Urinary bladder (tissue), 4 donors: ENCODE data around the gene SLAMF7. TPM values are rescaled to one million over a fixed set of nuclear protein-coding genes. Genes with fewer than 3 reads are reported as not detected.
"Not testable (repeated sequence)": the region's sequence is repeated elsewhere in the genome, so short reads cannot be mapped to it uniquely, and the experiment has no call there.

Experiments used
- DNase-seq: peaks from one replicate; pipeline ENCODE4 v3.0.0-alpha.2; 2015; ENCODE audit errors: extremely low spot score
- H3K27ac ChIP-seq: one replicate; pipeline ENCODE4 v1.5.1; 2013; ENCODE audit warnings: low read depth, mild to moderate bottlenecking, moderate library complexity
- H3K36me3 ChIP-seq: one replicate; pipeline ENCODE4 v1.6.1; 2013; ENCODE audit warnings: mild to moderate bottlenecking, moderate library complexity; ENCODE audit not compliant: insufficient read depth
- H3K4me1 ChIP-seq: one replicate; pipeline ENCODE4 v1.6.1; 2013; ENCODE audit warnings: mild to moderate bottlenecking, moderate library complexity; ENCODE audit not compliant: insufficient read depth
- H3K4me3 ChIP-seq: one replicate; pipeline ENCODE4 v1.5.1; 2013; ENCODE audit warnings: low read depth, low read length
- WGBS: extraction: QIAGEN DNeasy Blood & Tissue Kit; methylation state at CpG from one replicate; pipeline ENCODE4 v1.1.7; 2013; 5-methylcytosine and 5-hydroxymethylcytosine counted together
- polyA plus RNA-seq: library from polyadenylated mRNA; stranded (reverse); fragments of 200-250 nt; gene quantifications from one replicate; pipeline ENCODE4 v1.2.3, GENCODE V29; 2013
- total RNA-seq: library from RNA; depleted of rRNA; stranded (reverse); fragments of >200 nt; gene quantifications from one replicate; pipeline ENCODE4 v1.2.3, GENCODE V29; 2014
- donor health status: healthy with polysubstance abuse.
- donor health status: healthy.

SLAMF7 gene
- total and polyA plus RNA-seq, 2 donors: 1.5 to 1.6 TPM

DNA sequence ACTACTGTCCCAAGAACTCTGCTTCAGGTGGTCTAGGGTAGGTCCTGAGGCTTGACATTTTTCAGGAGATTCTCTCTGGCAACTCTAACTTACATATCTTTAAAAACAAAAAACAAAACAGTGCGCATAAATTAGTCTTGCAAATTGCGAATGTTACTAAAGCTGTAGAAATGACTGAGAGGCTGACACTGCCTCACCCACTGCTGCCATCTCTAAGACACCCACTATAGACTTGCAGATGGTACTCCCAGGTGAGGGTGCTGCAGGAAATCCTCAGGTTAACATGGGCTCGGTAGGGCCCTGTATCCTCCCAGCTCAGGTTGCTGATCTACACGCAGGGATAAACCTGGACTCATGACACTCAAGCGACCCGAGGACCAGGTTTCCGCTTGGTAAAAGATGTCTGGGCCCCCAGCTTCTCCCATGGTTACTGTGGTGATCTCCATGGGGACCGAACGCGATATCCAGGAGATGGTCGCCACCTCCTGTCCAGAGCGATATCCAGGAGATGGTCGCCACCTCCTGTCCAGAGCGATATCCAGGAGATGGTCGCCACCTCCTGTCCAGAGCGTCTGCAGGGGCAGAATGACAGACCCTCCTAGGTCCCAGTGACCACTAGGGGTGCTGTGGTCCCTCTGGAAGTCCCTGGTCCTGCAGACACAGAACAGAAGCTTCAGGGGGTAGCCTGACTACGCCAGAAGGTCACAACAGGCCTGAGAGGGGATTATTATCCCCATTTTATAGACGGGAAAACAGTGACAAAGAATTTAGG is 40.8 kb downstream of the SLAMF7 start:
- WGBS: 85% methylated on average over 18 of the region's 18 CpGs
- DNase-seq: no peak
- Histone ChIP-seq H3K4me3 (no peak overlapping the region), H3K27ac (no peak overlapping the region), H3K4me1 (no peaks in the 10 kb centered on the region), H3K36me3 (no peaks in the 10 kb centered on the region)

DNA sequence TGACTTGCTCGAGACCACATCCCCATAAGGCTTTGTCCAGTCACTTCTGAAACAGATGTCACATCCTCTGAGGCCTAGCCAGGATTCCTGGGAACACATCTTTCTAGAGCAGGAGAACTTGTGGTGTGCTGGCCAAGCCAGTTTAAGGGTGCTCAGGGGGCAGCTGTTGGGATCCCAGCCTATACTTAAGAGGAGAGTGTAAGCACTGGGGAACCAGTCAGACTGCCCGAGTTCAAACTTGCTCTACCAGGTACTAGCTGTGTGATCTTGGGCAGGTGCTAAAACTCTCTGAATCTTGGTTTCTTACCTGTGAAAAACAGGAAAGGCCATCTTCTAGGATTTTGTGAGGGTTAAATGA is 41.3 kb downstream of the SLAMF7 start:
- DNase-seq: no peak
- Histone ChIP-seq H3K4me1 (no peaks in the 10 kb centered on the region), H3K27ac (no peak overlapping the region), H3K36me3 (no peaks in the 10 kb centered on the region), H3K4me3 (no peak overlapping the region)
- WGBS: 81% methylated on average over 2 of the region's 2 CpGs

DNA sequence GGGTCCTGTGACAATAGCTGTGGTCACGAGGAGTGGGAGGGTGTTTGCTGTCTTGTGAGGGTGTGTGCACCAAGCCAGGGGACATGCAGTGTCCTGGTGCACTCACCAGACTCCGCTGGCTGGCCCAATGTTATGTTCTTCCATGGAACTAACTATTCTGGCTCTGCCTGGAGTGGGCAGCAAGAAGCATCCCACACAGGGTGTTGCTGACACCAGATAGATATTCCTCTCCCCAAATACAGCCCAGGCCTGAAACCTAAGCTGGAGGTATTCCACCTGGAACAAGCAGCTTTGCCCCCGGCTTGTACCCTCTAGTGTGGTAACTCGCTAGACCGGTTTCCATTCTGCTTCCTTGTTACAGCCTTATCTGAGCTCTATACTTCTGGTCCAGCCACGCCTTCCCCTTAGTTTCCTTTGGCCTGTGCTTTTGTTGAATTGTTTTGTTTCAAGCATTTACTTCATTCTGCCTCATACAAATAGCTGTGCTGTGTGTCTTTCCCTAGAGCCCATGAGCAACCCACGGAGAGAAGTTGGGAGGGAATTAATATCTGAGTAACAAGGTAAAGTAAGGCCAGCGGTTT is 42.2 kb downstream of the SLAMF7 start:
- peak; percentile 82 for DNase-seq
- H3K36me3 ChIP-seq: no peaks in the 10 kb centered on the region
- no peaks in the 10 kb centered on the region for H3K4me1 ChIP-seq
- no peak overlapping the region for H3K4me3 ChIP-seq
- WGBS: 80% methylated on average over 8 of the region's 8 CpGs
- no peak overlapping the region for H3K27ac ChIP-seq

DNA sequence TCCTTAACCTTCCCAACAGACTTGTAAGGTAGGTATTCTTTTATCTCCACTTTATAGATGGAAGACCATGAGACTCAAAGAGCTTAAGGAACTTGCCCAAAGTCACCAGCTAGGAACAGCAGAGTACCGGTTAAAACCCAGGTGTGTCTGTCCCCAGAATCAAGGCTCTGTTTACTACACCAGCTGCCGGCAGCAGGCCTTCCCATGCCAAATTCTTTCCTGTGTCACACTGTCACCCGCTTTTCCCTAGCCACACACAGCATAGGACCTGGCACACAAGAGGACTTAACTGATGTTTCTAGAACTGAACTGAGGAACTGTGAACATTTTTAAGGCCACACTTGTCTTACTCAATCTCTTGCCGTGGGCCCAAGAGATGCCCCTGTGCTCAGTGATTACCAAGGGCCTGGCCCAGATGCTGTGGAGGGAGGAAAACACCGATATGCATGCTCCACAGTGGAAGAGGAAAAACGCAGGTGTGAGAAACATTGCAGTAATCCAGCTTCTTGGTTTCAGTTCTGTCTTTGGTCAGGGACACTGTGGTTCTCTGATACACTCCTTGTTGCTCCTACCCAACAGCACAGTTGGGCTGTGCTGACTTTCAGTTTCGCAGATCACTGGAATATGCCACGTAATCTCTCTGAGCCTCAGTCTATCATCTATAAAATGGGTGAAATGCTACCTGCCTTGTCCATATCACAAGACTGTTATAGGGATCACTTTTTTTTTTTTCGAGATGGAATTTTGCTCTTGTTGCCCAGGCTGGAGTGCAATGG is 43.1 kb downstream of the SLAMF7 start:
- DNase-seq: no peak

DNA sequence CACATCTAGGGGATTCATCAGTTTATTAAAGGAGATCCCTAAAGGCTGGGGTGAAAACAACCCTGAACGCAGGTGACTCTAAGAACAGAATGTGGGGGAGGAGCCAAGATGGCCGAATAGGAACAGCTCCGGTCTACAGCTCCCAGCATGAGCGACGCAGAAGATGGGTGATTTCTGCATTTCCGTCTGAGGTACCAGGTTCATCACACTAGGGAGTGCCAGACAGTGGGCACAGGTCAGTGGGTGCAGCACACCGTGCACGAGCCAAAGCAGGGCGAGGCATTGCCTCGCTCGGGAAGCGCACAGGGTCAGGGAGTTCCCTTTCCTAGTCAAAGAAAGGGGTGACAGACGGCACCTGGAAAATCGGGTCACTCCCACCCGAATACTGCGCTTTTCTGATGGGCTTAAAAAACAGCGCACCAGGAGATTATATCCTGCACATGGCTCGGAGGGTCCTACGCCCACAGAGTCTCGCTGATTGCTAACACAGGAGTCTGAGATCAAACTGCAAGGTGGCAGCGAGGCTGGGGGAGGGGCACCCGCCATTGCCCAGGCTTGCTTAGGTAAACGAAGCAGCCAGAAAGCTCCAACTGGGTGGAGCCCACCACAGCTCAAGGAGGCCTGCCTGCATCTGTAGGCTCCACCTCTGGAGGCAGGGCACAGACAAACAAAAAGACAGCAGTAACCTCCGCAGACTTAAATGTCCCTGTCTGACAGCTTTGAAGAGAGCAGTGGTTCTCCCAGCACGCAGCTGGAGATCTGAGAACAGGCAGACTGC is 44.1 kb downstream of the SLAMF7 start:
- not testable (repeated sequence) for H3K4me1 ChIP-seq, H3K4me3 ChIP-seq, H3K27ac ChIP-seq, DNase-seq, H3K36me3 ChIP-seq
- WGBS: 86% methylated on average over 24 of the region's 25 CpGs

More for the DNA sequence above, 43.1 kb downstream of the SLAMF7 start:
- Histone ChIP-seq H3K36me3 (no peaks in the 10 kb centered on the region), H3K4me3 (no peak overlapping the region), H3K4me1 (no peaks in the 10 kb centered on the region), H3K27ac (peak overlapping the region; percentile 54)
- WGBS: 80% methylated on average over 9 of the region's 9 CpGs

DNA sequence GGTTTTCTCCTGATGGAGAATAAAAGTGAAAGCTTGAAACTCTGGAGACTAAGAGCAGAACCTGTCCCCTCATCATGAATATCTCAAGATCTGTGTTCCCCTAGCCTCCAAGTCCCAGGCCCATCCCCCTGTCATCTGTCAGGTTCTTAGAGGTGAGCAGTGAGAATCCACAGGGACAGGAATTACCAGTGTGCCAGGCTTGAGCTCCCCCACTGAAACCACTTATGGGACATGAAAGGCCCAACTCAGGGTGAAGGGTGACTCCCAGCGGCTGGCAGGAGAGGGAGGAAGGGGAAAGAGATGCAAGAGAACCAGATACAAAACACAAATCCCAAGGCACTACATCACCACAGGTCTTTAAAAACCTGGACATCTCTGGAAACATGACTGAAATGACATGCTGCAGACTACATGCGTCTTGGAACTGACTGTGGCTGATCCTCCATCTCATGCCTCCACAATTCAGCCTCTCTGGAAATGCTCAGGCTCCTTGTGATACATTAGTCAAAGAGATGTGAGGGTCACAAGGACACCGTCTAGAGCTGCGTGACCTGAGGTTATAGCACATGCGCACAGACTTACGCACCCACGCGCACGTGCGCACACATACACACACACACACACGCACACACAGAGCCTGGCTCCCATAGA is 50.1 kb downstream of the SLAMF7 start:
- Histone ChIP-seq H3K4me1 (no peaks in the 10 kb centered on the region), H3K4me3 (no peak overlapping the region), H3K27ac (no peak overlapping the region), H3K36me3 (no peaks in the 10 kb centered on the region)
- DNase-seq: no peak
- 90% methylated on average over 11 of the region's 11 CpGs for WGBS

DNA sequence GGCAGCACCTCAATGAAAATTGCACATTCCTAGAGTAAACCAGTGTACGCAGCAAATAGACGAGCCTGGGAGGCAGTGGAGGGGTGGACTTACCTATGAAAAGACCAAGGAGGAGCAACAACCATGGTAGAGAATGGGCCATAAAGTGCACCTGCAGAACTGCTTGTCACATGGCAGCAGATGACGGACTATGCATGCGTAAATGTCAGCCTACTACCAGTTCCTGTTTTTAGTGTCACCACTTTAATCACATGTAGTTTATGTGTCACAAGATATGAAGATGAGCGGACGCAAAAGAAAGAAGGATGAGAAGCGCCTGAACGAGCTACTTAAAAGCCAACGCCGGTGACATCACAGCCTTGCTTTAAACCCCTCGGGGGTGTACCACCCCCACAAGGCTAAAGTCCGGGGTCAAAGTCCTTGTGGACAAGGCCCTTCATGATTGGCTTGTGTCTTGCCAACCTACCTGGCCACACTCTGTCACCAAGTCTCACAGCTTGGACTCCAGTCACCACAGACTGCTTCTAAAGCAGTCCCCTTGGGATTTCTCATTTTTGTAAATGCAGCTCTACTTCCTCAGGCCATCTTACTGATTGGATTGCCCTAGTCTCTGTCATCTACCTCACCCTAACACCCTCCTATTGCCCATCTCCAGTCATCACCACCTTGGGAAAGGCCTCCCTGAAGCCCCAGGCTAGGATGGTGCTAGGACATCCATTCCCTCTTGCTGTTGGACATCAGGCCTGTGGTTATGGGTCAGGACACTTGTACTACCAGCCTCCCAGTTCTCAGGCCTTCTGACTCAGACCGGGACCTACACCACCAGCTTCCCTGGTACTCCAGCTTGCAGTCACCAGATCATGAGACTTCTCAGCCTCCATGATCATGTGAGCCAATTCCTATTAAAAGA is 50.9 kb downstream of the SLAMF7 start:
- Histone ChIP-seq H3K27ac (no peak overlapping the region), H3K36me3 (no peaks in the 10 kb centered on the region), H3K4me3 (no peak overlapping the region), H3K4me1 (no peaks in the 10 kb centered on the region)
- DNase-seq: no peak
- 83% methylated on average over 13 of the region's 13 CpGs for WGBS

DNA sequence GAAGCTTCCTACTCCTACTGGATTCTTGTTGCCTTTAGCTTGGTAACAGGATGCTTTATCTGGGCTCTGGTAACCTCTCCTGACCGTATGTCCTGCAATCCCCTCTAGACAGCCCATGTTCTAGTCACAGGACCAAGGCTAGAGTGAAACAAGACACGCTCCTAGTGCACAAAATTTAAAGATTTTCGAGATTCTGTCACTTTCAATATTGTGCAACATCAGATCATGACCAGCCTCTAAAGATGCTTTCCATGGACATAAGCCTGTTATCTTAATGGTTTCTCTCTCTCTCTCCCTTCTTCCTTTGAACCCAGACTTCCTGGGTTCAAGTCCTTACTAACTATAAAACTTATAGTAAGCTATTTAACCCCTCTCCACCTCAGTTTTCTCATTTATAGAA is 55.3 kb downstream of the SLAMF7 start:
- H3K36me3 ChIP-seq: no peaks in the 10 kb centered on the region
- no peak overlapping the region for H3K27ac ChIP-seq
- H3K4me3 ChIP-seq: no peak overlapping the region
- 29% methylated on average over 3 of the region's 3 CpGs for WGBS
- H3K4me1 ChIP-seq: no peaks in the 10 kb centered on the region
- DNase-seq: no peak

DNA sequence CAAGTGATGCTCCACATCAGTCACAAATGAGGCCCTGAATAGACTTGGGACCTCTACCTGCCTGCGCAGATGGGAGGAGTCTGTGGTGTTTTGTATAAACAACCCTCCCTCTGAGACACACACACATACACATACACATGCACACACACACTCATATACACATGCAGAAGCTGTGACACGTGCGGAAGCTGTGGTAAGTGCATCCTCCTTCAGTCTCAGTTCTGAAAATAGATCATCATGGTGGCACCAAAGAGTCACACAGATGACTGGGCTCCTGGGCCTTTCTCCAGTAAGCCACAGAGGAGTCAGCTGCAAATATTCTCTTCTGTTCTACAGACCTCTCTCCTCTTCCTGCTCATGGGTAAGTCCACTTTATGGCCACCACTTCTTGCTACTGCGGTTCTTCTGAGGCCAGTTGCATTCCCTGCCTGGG is 56.9 kb downstream of the SLAMF7 start, which contains the start of gene LY9:
Gene LY9, plus strand, starts transcription at position 224 of the 433 bp plus-strand sequence. Its CDS starts 14 bp downstream, at position 238.
- DNase-seq: no peak
- no peaks in the 10 kb centered on the region for H3K4me1 ChIP-seq
- H3K36me3 ChIP-seq: no peaks in the 10 kb centered on the region
- H3K4me3 ChIP-seq: peak within 1 kb of the TSS; percentile 1
- no peak within 1 kb of the TSS for H3K27ac ChIP-seq
- WGBS: 84% methylated on average over 4 of the region's 4 CpGs

DNA sequence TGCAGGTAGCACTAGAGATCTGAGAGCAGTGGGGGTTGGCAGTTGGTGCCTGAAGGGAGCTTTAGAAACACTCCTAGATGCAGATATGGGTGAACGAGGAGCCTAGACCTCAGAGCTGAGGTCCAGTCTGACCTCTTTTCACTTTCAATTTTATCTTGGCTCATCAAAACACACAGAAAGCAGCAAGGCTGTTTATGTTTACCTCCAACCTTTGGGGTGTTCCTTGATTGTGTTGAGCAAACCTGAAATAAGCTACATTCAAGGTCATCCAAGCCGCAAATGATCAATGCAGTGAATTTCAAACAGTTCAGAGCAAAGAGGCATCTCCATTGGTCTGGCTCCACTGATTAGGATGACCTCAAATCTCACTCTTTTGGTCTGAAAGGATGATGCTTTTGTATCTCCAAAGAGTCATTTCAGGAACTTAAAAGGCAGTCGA is 58.2 kb downstream of the SLAMF7 start:
- DNase-seq: no peak
- WGBS: 68% methylated on average over 3 of the region's 3 CpGs
- H3K4me3 ChIP-seq: peak overlapping the region; percentile 1
- no peaks in the 10 kb centered on the region for H3K36me3 ChIP-seq
- no peaks in the 10 kb centered on the region for H3K4me1 ChIP-seq
- no peak overlapping the region for H3K27ac ChIP-seq

DNA sequence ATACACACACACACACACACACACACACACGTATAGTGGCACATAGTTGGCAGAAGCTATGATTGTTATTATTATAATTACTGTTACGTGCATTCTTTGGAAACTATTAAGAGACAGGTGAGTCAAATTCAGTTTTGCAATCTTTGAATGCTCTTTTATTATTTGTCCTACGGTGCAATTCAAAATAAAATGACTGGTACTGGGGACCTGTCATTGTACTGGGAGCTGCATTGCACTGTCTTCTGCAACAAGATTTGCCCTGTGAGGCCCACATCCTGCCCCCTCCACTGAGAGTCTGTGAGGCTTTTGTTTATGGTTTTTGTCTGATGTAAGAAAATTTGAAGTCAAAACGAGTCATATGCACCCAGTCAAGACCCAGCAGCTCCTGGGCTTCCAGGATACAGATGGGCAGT is 58.8 kb downstream of the SLAMF7 start:
- H3K4me3 ChIP-seq: no peak overlapping the region
- no peak for DNase-seq
- no peaks in the 10 kb centered on the region for H3K4me1 ChIP-seq
- H3K36me3 ChIP-seq: no peaks in the 10 kb centered on the region
- H3K27ac ChIP-seq: no peak overlapping the region
- WGBS: 44% methylated on average over 4 of the region's 4 CpGs

DNA sequence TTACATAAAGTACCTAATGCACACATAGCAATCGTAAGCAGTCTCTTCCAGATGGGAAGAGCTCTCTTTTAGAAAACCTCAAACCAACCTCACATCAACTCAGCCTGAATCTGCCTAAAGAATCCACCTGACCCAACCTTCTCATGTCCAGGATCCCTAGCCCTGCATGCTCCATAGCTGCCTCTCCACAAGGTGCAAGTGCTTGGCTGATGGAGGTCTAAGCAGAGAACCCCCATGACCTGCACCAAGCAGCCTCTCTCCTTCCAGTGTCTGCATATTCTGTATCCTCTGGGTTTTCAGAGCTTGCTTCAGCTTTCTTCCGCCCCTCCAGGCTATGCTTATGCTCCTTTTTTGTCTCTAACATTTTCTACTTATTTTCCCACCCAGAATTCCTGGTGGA is 59.4 kb downstream of the SLAMF7 start:
- Histone ChIP-seq H3K4me3 (no peak overlapping the region), H3K4me1 (no peaks in the 10 kb centered on the region), H3K36me3 (no peaks in the 10 kb centered on the region), H3K27ac (no peak overlapping the region)
- WGBS: 83% methylated on average over 2 of the region's 2 CpGs
- no peak for DNase-seq
